GM12878 (cell line): Measurements from ENCODE around the gene PHACTR3. TPM values are rescaled to one million over a fixed set of nuclear protein-coding genes. Genes with fewer than 3 reads are reported as not detected.

Experiments
- ATAC-seq: fragments of 200-7000 bp; cut with Tn5 transposase; 3 replicates; pipeline ENCODE4 v1.9.1; 2020; ENCODE audit warnings: mild to moderate bottlenecking, moderate library complexity
- BruUV-seq: library from RNA; stranded (reverse); fragments of 400-500 nt; replicated peaks from 2 replicates; lab custom pipeline; 2021; lab: Mats Ljungman, UMichigan
- CTCF ChIA-PET: fragments of 300-600 bp; sonication (Branson Sonifier 250); formaldehyde crosslinking; extraction: SDS; loops from one replicate; lab custom pipeline; 2021; ENCODE audit warnings: inconsistent platforms; lab: Yijun Ruan, JAX
- POLR2A ChIA-PET: fragments of 350-600 bp; formaldehyde crosslinking; extraction: SDS; loops from one replicate; lab custom pipeline; 2021; ENCODE audit warnings: inconsistent platforms; lab: Charles Lee
- RAD21 ChIA-PET: fragments of 300-600 bp; sonication (Branson Sonifier 250); formaldehyde crosslinking; loops from one replicate; lab custom pipeline; 2023; ENCODE audit warnings: antibody characterized with exemption; ENCODE audit not compliant: unreplicated experiment; lab: Charles Lee
- SMC1A ChIA-PET: fragments of 300-600 bp; sonication (Branson Sonifier 250); formaldehyde crosslinking; loops from one replicate; lab custom pipeline; 2023; ENCODE audit not compliant: unreplicated experiment, uncharacterized antibody; lab: Charles Lee
- DNase-seq: peaks from one replicate; pipeline ENCODE4 v3.0.0-alpha.2; 2011; ENCODE audit warnings: low read depth, low spot score
- FAIRE-seq: peaks from 3 replicates; lab custom pipeline; 2011; peaks lifted over from hg19 to GRCh38; lab: Jason Lieb, UNC
- H2AFZ ChIP-seq: 2 replicates; pipeline ENCODE4 v1.6.0; 2011; ENCODE audit warnings: low read depth, low read length, control low read depth; ENCODE audit not compliant: control insufficient read depth
- H3K27ac ChIP-seq: 2 replicates; pipeline ENCODE4 v1.5.1; 2011; ENCODE audit warnings: control low read depth; ENCODE audit not compliant: control insufficient read depth, insufficient read depth
- H3K27me3 ChIP-seq, 2 experiments: replicated peaks in 1 of 2; 2 replicates each; pipeline versions ENCODE4 v1.6.0 to v1.6.1; 2011; ENCODE audit warnings: low read length in 1 of 2; ENCODE audit not compliant: control insufficient read depth in 2 of 2, insufficient read depth in 2 of 2
- H3K36me3 ChIP-seq, 2 experiments: 2 replicates each; pipeline ENCODE4 v1.5.1; 2011; ENCODE audit warnings: low read length in 1 of 2; ENCODE audit not compliant: control insufficient read depth in 2 of 2, insufficient read depth in 2 of 2
- H3K4me1 ChIP-seq: 2 replicates; pipeline ENCODE4 v1.6.1; 2011; ENCODE audit warnings: mild to moderate bottlenecking, low read length, moderate library complexity, mixed read lengths; ENCODE audit not compliant: control insufficient read depth, insufficient read depth
- H3K4me2 ChIP-seq: 2 replicates; pipeline ENCODE4 v1.6.0; 2011; ENCODE audit warnings: control low read depth; ENCODE audit not compliant: control insufficient read depth, insufficient read depth
- H3K4me3 ChIP-seq: fragments of 200-600 bp; sonication (generic); 2 replicates; pipeline ENCODE4 v1.5.1; 2016
- H3K79me2 ChIP-seq: 2 replicates; pipeline ENCODE4 v1.6.0; 2011; ENCODE audit warnings: low read length; ENCODE audit not compliant: control insufficient read depth, insufficient read depth
- H3K9ac ChIP-seq: 2 replicates; pipeline ENCODE4 v1.8.0; 2011; ENCODE audit warnings: low read length, control low read depth, mixed read lengths; ENCODE audit not compliant: control insufficient read depth, insufficient read depth
- H3K9me3 ChIP-seq: replicated peaks from 3 replicates; pipeline ENCODE4 v1.5.1; 2011; ENCODE audit warnings: mild to moderate bottlenecking, low read length; ENCODE audit not compliant: control insufficient read depth, insufficient read depth
- H4K20me1 ChIP-seq: 2 replicates; pipeline ENCODE4 v1.6.0; 2011; ENCODE audit not compliant: control insufficient read depth, insufficient read depth
- ASH2L ChIP-seq: fragments of 300-600, 200-600 bp; sonication (generic); IDR thresholded peaks from 2 replicates; pipeline ENCODE4 v1.6.1; 2017; ENCODE audit warnings: low read depth, mild to moderate bottlenecking, borderline replicate concordance
- BCL3 ChIP-seq: IDR thresholded peaks from 2 replicates; pipeline ENCODE4 v1.6.1; 2011; ENCODE audit warnings: borderline replicate concordance, low read depth, mild to moderate bottlenecking, moderate library complexity, low read length; ENCODE audit not compliant: insufficient read depth, poor library complexity, severe bottlenecking
- BCLAF1 ChIP-seq: fragments of 450-650 bp; IDR thresholded peaks from 2 replicates; pipeline ENCODE4 v1.6.1; 2017; ENCODE audit warnings: antibody characterized with exemption, mild to moderate bottlenecking, moderate library complexity
- IRF5 ChIP-seq: fragments of 450-650 bp; IDR thresholded peaks from 2 replicates; pipeline ENCODE4 v1.6.1; 2017; ENCODE audit warnings: borderline replicate concordance
- MTA2 ChIP-seq: fragments of 450-650 bp; IDR thresholded peaks from 2 replicates; pipeline ENCODE4 v1.6.1; 2016; ENCODE audit warnings: low read depth, mild to moderate bottlenecking, moderate library complexity
- RELB ChIP-seq: fragments of 450-650 bp; IDR thresholded peaks from 2 replicates; pipeline ENCODE4 v1.6.1; 2017; ENCODE audit warnings: low read depth, mild to moderate bottlenecking, moderate library complexity
- RFX5 ChIP-seq: IDR thresholded peaks from 2 replicates; pipeline ENCODE4 v1.6.1; 2011; ENCODE audit warnings: low read depth, low read length, improper control_type of control experiment
- WRNIP1 ChIP-seq: IDR thresholded peaks from 2 replicates; pipeline ENCODE4 v1.6.1; 2011; ENCODE audit warnings: low read depth, low read length, improper control_type of control experiment, borderline replicate concordance
- YY1 ChIP-seq: IDR thresholded peaks from 2 replicates; pipeline ENCODE4 v1.6.1; 2011; ENCODE audit warnings: low read depth, mild to moderate bottlenecking, low read length
- ZBED1 ChIP-seq: IDR thresholded peaks from 2 replicates; pipeline ENCODE4 v1.6.1; 2016; ENCODE audit warnings: borderline replicate concordance
- ZBTB4 ChIP-seq: fragments of 450-650 bp; formaldehyde crosslinking; IDR thresholded peaks from 2 replicates; pipeline ENCODE4 v1.4.0; 2022; ENCODE audit warnings: mild to moderate bottlenecking, moderate library complexity
- ZZZ3 ChIP-seq: IDR thresholded peaks from 2 replicates; pipeline ENCODE4 v1.6.1; 2011; ENCODE audit warnings: low read depth; ENCODE audit not compliant: control insufficient read depth, insufficient read length
- WGBS: methylation state at CpG from one replicate; pipeline ENCODE4 v1.1.6; 2016; ENCODE audit warnings: low lambda C conversion rate; ENCODE audit not compliant: insufficient replicate concordance, insufficient coverage; ENCODE audit errors: missing lambda C conversion rate; 5-methylcytosine and 5-hydroxymethylcytosine counted together
- in situ Hi-C: fragments of 300-500 bp; cut with MboI; formaldehyde crosslinking; loops from 9 replicates; pipeline ENCODE4 v1.14.3; 2018; ENCODE audit warnings: mixed read lengths
- intact Hi-C: fragments of 100-400 bp; cut with micrococcal nuclease; formaldehyde crosslinking; loops from one replicate; pipeline ENCODE4 v1.14.2; 2022; ENCODE audit not compliant: unreplicated experiment
- polyA plus RNA-seq, 11 experiments: library from polyadenylated mRNA; depleted of rRNA in 4 of 11; unstranded in 6 of 11; stranded (reverse) in 5 of 11; fragments of >200 nt; fragmentation: Nextera tagmentation in 4 of 11; fragmentation: Illumina TruSeq in 1 of 11; extraction: Ambion mirVana in 4 of 11; extraction: Trizol in 1 of 11; gene quantifications; 1 replicate in 1 of 11; 2 replicates in 10 of 11; pipeline versions ENCODE4 v1.2.1 to v1.2.3, GENCODE V29; 2011 to 2016; ENCODE audit warnings: inconsistent platforms in 2 of 11, missing spikeins in 2 of 11, low read depth in 1 of 11
- total RNA-seq, 4 experiments: library from RNA; depleted of rRNA in 3 of 4; stranded (reverse); fragments of >200 nt in 3 of 4; fragmentation: Illumina TruSeq in 1 of 4; extraction: Trizol in 1 of 4; gene quantifications; 2 replicates each; pipeline versions ENCODE4 v1.2.1 to v1.2.3, GENCODE V29; 2013 to 2021

PHACTR3 gene
- total and polyA plus RNA-seq, 10 of the 15 experiments (the other 5 are each of a cell fraction or from before 2014, with no cell fraction given), result 0.17 to 2.7 (median 0.27) TPM; not detected in 1

- WGBS, result 43% methylated on average over 16 of the region's 16 CpGs
- no peaks in the 10 kb centered on the region for H3K9me3 ChIP-seq
- no peaks in the 10 kb centered on the region for H4K20me1 ChIP-seq
- in situ Hi-C loops, result no loop called here
- TF ChIP-seq MTA2 (no peak), ZBED1 (no peak), BCL3 (no peak), WRNIP1 (no peak), IRF5 (no peak), ASH2L (no peak), RELB (no peak), ZBTB4 (CRISPR knock-in tag) (no peak), RFX5 (no peak), BCLAF1 (no peak), YY1 (no peak), ZZZ3 (no peak)
- no peak overlapping the region for H3K4me3 ChIP-seq
- no peak overlapping the region for H3K9ac ChIP-seq
- no peak overlapping the region for H2AFZ ChIP-seq
- no peaks in the 10 kb centered on the region for H3K4me1 ChIP-seq
- ChIA-PET POLR2A (no interaction called here), RAD21 (no interaction called here), SMC1A (no interaction called here), CTCF (no interaction called here)
- no peaks in the 10 kb centered on the region; a peak in 1 of 4 replicates for H3K27me3 ChIP-seq
- H3K79me2 ChIP-seq, result no peaks in the 10 kb centered on the region
- no peaks in the 10 kb centered on the region for H3K36me3 ChIP-seq
- FAIRE-seq (no peak), DNase-seq (no peak), ATAC-seq (no peak)
- no peak overlapping the region for H3K4me2 ChIP-seq
- intact Hi-C loops, result no loop called here
- BruUV-seq, result no TSS peak
- H3K27ac ChIP-seq, result no peak overlapping the region
Observed at GRCh38 chr20:59585714-59586409, 18.5 kb upstream of the PHACTR3 start.
